LNCaP clone FGC (cell line): ENCODE measurements around the gene THAP11.

Source experiments
- DNase-seq: peaks from one replicate; pipeline ENCODE4 v3.0.0-alpha.2; 2011; ENCODE audit warnings: low read depth
- H3K4me3 ChIP-seq: 2 replicates; pipeline ENCODE4 v1.5.1; 2011; ENCODE audit warnings: mild to moderate bottlenecking, low read depth, low read length, control low read depth
- CTCF ChIP-seq: IDR thresholded peaks from 2 replicates; pipeline ENCODE4 v1.5.1; 2012; ENCODE audit warnings: mild to moderate bottlenecking; ENCODE audit not compliant: control insufficient read depth, insufficient read depth; ENCODE audit errors: extremely low read depth

THAP11 gene

GRCh38 chr16:67882374-67883145 is 40.4 kb downstream of the THAP11 start:
- no peak for DNase-seq
- TF ChIP-seq CTCF: no peak
- no peak overlapping the region for H3K4me3 ChIP-seq

GRCh38 chr16:67883146-67883871 is 41.2 kb downstream of the THAP11 start:
- no peak for TF ChIP-seq CTCF
- DNase-seq: no peak
- no peak overlapping the region for H3K4me3 ChIP-seq

- TF ChIP-seq CTCF: peak; percentile 83
- no peak for DNase-seq
- H3K4me3 ChIP-seq: no peak overlapping the region
Observed at GRCh38 chr16:67883872-67884261, 41.7 kb downstream of the THAP11 start.

- H3K4me3 ChIP-seq: no peak within 1 kb of the TSS
- peak; percentile 52 for DNase-seq
- no peak for TF ChIP-seq CTCF
Observed at GRCh38 chr16:67884684-67885083, 42.6 kb downstream of the THAP11 start, which contains the start of gene NRN1L. NRN1L (plus strand) TSS chr16:67884885; CDS start chr16:67884904, 19 bp downstream.

- no peak for TF ChIP-seq CTCF
- no peak for DNase-seq
- no peak overlapping the region for H3K4me3 ChIP-seq
Observed at GRCh38 chr16:67885545-67885944, 43.4 kb downstream of the THAP11 start.

- H3K4me3 ChIP-seq: no peak overlapping the region
- TF ChIP-seq CTCF: no peak
- no peak for DNase-seq
Observed at GRCh38 chr16:67885976-67886375, 43.9 kb downstream of the THAP11 start.
